Upper lobe of left lung (tissue), 6 donors: Measurements from ENCODE around the gene SIAH3. TPM values are rescaled to one million over a fixed set of nuclear protein-coding genes. Genes with fewer than 3 reads are reported as not detected.

Source experiments
- ATAC-seq, 2 donors: fragments of 200-7000 bp; cut with Tn5 transposase; one replicate each; pipeline ENCODE4 v1.9.1; 2022; ENCODE audit warnings: mild to moderate bottlenecking in 2 of 2, moderate library complexity in 2 of 2; ENCODE audit not compliant: low FRiP score in 2 of 2
- DNase-seq, 2 donors: peaks; one replicate each; pipeline ENCODE4 v3.0.0-alpha.2; 2019 to 2020
- H3K27ac ChIP-seq, 4 donors: fragments of 200-600 bp; sonication (generic); one replicate each; pipeline ENCODE4 v1.5.1; 2016 to 2019
- H3K27me3 ChIP-seq, 4 donors: fragments of 200-600 bp; sonication (generic); one replicate each; pipeline ENCODE4 v1.5.1; 2017 to 2019
- H3K36me3 ChIP-seq, 4 donors: fragments of 200-600 bp; sonication (generic); one replicate each; pipeline ENCODE4 v1.5.1; 2016 to 2019
- H3K4me1 ChIP-seq, 4 donors: fragments of 200-600 bp; sonication (generic); one replicate each; pipeline ENCODE4 v1.5.1; 2018 to 2019
- H3K4me3 ChIP-seq, 4 donors: fragments of 200-600 bp; sonication (generic); one replicate each; pipeline ENCODE4 v1.5.1; 2017 to 2019; ENCODE audit warnings: mild to moderate bottlenecking in 2 of 4, moderate library complexity in 1 of 4
- H3K9me3 ChIP-seq, 4 donors: fragments of 200-600 bp; sonication (generic); one replicate each; pipeline ENCODE4 v1.5.1; 2018 to 2019
- CTCF ChIP-seq, 6 experiments: fragments of 450-650 bp in 4 of 6; fragments of 200-600 bp in 2 of 6; sonication (generic) in 2 of 6; IDR thresholded peaks; one replicate each; pipeline ENCODE4 v1.5.1; 2016 to 2019; ENCODE audit warnings: antibody characterized with exemption in 6 of 6
- EP300 ChIP-seq, 4 donors: sonication (generic); formaldehyde crosslinking; IDR thresholded peaks; one replicate each; pipeline ENCODE4 v1.5.1; 2017; ENCODE audit warnings: antibody characterized with exemption in 4 of 4, control low read depth in 2 of 4
- POLR2A ChIP-seq, 4 donors: fragments of 450-650 bp; IDR thresholded peaks; one replicate each; pipeline ENCODE4 v1.5.1; 2016 to 2017; ENCODE audit warnings: antibody characterized with exemption in 4 of 4, mild to moderate bottlenecking in 2 of 4
- POLR2AphosphoS5 ChIP-seq, 2 donors: sonication (generic); formaldehyde crosslinking; IDR thresholded peaks; one replicate each; pipeline ENCODE4 v1.5.1; 2017; ENCODE audit warnings: antibody characterized with exemption in 2 of 2
- WGBS, 2 donors: methylation state at CpG; one replicate each; pipeline ENCODE4 v1.1.5; 2017 to 2018; 5-methylcytosine and 5-hydroxymethylcytosine counted together
- total RNA-seq, 6 donors: library from RNA; depleted of rRNA in 4 of 6; stranded (reverse); fragments of >200 nt in 4 of 6; gene quantifications; one replicate each; pipeline versions ENCODE4 v1.1.0 to v1.2.1, GENCODE V29; 2016 to 2021
- donor health status: DM: no; HTN: no; CAD: no; lungs with moderate emphysema.
- donor health status: DM: no; HTN: yes; CAD: no; lungs with severe emphysema.

SIAH3 gene
- total RNA-seq, 6 donors from 2014 or later: under 0.01 to 0.39 (median 0.03) TPM; not detected in 1

GRCh38 chr13:45833663-45834375 lies 17.7 kb downstream of the SIAH3 start:
- no peak for ATAC-seq
- Histone ChIP-seq H3K27me3 (no peaks in the 10 kb centered on the region), H3K4me1 (peaks cover 0 to 7% (median 0%) of the 10 kb centered on the region in 4 donors), H3K4me3 (no peak overlapping the region), H3K36me3 (no peaks in the 10 kb centered on the region), H3K27ac (no peak overlapping the region), H3K9me3 (no peaks in the 10 kb centered on the region)
- no peak for TF ChIP-seq EP300 (IDR thresholded peaks at IDR 0.05)
- no peak for TF ChIP-seq POLR2AphosphoS5 (IDR thresholded peaks at IDR 0.05)
- TF ChIP-seq CTCF (IDR thresholded peaks at IDR 0.05): no peak
- TF ChIP-seq POLR2A (IDR thresholded peaks at IDR 0.05): no peak
- 56 to 67% methylated on average over 5 of the region's 5 CpGs for WGBS, 2 donors
- DNase-seq: peak in 1 of 2 donors; percentile 58

- Histone ChIP-seq H3K36me3 (no peaks in the 10 kb centered on the region), H3K4me1 (peaks cover 0 to 7% (median 0%) of the 10 kb centered on the region in 4 donors), H3K27me3 (no peaks in the 10 kb centered on the region), H3K4me3 (no peak overlapping the region), H3K9me3 (no peaks in the 10 kb centered on the region), H3K27ac (no peak overlapping the region)
- WGBS, 2 donors: 72 to 88% methylated on average over 4 of the region's 4 CpGs
- no peak for DNase-seq
- no peak for ATAC-seq
- no peak for TF ChIP-seq EP300 (IDR thresholded peaks at IDR 0.05)
- no peak for TF ChIP-seq CTCF (IDR thresholded peaks at IDR 0.05)
- no peak for TF ChIP-seq POLR2A (IDR thresholded peaks at IDR 0.05)
- TF ChIP-seq POLR2AphosphoS5 (IDR thresholded peaks at IDR 0.05): no peak
Observed at GRCh38 chr13:45833242-45833641, 18.3 kb downstream of the SIAH3 start.

GRCh38 chr13:45831851-45832250 lies 19.7 kb downstream of the SIAH3 start:
- no peak overlapping the region for H3K4me3 ChIP-seq
- no peaks in the 10 kb centered on the region for H3K27me3 ChIP-seq
- TF ChIP-seq POLR2A (IDR thresholded peaks at IDR 0.05) (no peak), CTCF (IDR thresholded peaks at IDR 0.05) (no peak), EP300 (IDR thresholded peaks at IDR 0.05) (no peak), POLR2AphosphoS5 (IDR thresholded peaks at IDR 0.05) (no peak)
- H3K9me3 ChIP-seq: no peaks in the 10 kb centered on the region
- 92 to 95% methylated on average over 4 of the region's 4 CpGs for WGBS, 2 donors
- no peak for ATAC-seq
- H3K4me1 ChIP-seq: peaks cover 0 to 7% (median 0%) of the 10 kb centered on the region in 4 donors
- H3K36me3 ChIP-seq: no peaks in the 10 kb centered on the region
- H3K27ac ChIP-seq: no peak overlapping the region
- DNase-seq: peak in 1 of 2 donors; percentile 10

DNA sequence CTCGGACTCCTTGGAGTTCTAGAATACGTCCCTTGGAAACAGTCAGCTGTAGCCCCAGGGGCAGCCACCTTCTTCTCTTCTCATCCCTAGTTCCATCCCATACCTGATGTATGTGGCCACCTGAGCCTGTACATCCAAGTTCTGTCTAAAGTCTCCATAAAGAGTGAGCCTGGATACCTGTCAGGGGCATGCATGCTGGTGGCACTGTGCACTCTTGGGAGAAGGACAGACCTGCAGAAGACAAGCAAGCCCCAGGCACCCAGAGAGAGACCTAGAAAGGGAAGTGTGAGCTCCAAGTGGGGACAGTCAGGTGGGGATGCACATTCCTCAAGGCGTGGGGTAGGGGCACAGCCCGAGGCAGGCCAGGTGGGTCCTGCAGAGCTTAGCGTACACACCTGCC lies 21.4 kb downstream of the SIAH3 start:
- H3K4me3 ChIP-seq: no peak overlapping the region
- no peaks in the 10 kb centered on the region for H3K27me3 ChIP-seq
- WGBS, 2 donors: 72 to 95% methylated on average over 5 of the region's 5 CpGs
- TF ChIP-seq POLR2AphosphoS5 (IDR thresholded peaks at IDR 0.05) (no peak), EP300 (IDR thresholded peaks at IDR 0.05) (no peak), POLR2A (IDR thresholded peaks at IDR 0.05) (no peak), CTCF (IDR thresholded peaks at IDR 0.05) (no peak)
- DNase-seq: peak in 1 of 2 donors; percentile 29
- H3K36me3 ChIP-seq: no peaks in the 10 kb centered on the region
- no peak overlapping the region for H3K27ac ChIP-seq
- peaks cover 0 to 7% (median 0%) of the 10 kb centered on the region in 4 donors for H3K4me1 ChIP-seq
- ATAC-seq: no peak
- H3K9me3 ChIP-seq: no peaks in the 10 kb centered on the region
